Keratinocyte (primary cell): ENCODE data around the gene DEPDC7.

Experiments used
- EZH2 ChIP-seq: IDR thresholded peaks from one replicate; pipeline ENCODE4 v1.6.1; 2012; ENCODE audit warnings: inconsistent platforms, mild to moderate bottlenecking, low read length, moderate library complexity
- TF ChIP-seq, protein P1 (sequence below), 3 experiments: IDR thresholded peaks in 1 of 3; conservative IDR thresholded peaks in 1 of 3; optimal IDR thresholded peaks in 1 of 3; 2 replicates in 2 of 3; 3 replicates in 1 of 3; pipeline versions ENCODE3 to v1.5.1; 2011; ENCODE audit warnings: low read length in 3 of 3, mild to moderate bottlenecking in 3 of 3, moderate library complexity in 2 of 3, control low read depth in 1 of 3, inconsistent platforms in 1 of 3; ENCODE audit not compliant: insufficient read depth in 2 of 3; ENCODE audit errors: extremely low read depth in 1 of 3

DNA sequence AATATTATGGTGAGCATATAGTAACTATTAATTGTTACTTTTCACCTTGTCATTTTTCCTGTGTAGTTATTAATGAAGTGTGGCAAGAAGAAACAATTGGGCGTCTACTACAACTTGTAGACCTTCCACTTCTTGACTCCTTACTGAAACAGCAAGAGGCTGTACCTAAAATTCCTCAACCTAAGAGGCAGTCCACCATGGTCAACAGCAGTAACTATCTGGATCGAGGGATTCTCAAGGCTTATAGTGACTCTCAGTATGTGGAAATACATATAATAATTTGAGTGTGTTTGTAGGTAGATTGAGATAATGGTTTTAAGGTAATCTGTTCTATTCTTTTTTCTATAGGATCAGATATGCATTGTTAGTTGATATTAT, 12.8 kb downstream of the DEPDC7 start:
- no peak for TF ChIP-seq EZH2
- TF ChIP-seq, protein P1, sequence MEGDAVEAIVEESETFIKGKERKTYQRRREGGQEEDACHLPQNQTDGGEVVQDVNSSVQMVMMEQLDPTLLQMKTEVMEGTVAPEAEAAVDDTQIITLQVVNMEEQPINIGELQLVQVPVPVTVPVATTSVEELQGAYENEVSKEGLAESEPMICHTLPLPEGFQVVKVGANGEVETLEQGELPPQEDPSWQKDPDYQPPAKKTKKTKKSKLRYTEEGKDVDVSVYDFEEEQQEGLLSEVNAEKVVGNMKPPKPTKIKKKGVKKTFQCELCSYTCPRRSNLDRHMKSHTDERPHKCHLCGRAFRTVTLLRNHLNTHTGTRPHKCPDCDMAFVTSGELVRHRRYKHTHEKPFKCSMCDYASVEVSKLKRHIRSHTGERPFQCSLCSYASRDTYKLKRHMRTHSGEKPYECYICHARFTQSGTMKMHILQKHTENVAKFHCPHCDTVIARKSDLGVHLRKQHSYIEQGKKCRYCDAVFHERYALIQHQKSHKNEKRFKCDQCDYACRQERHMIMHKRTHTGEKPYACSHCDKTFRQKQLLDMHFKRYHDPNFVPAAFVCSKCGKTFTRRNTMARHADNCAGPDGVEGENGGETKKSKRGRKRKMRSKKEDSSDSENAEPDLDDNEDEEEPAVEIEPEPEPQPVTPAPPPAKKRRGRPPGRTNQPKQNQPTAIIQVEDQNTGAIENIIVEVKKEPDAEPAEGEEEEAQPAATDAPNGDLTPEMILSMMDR (optimal IDR thresholded peaks at IDR 0.05 in 1 of 3, IDR thresholded peaks at IDR 0.05 in 1 of 3, conservative IDR thresholded peaks at IDR 0.05 in 1 of 3; ENCODE audit: extremely low read depth in 1 of 3, insufficient read depth in 2 of 3, low read length in 3 of 3) = no peak
